Endothelial cell (in vitro differentiated cells): ENCODE data around the gene MYO7B. TPM values are rescaled to one million over a fixed set of nuclear protein-coding genes. Genes with fewer than 3 reads are reported as not detected.

ENCODE experiments used
- DNase-seq: peaks from one replicate; pipeline ENCODE4 v3.0.0; 2021; ENCODE audit warnings: low spot score
- H3K27ac Mint-ChIP-seq: one replicate; pipeline ENCODE4 v1.8.0; 2021; ENCODE audit warnings: mixed read lengths, inconsistent platforms; ENCODE audit not compliant: unreplicated experiment
- H3K27me3 Mint-ChIP-seq: one replicate; pipeline ENCODE4 v1.8.0; 2021; ENCODE audit warnings: mild to moderate bottlenecking, moderate library complexity, mixed read lengths, inconsistent platforms; ENCODE audit not compliant: unreplicated experiment
- H3K36me3 Mint-ChIP-seq: one replicate; pipeline ENCODE4 v1.8.0; 2021; ENCODE audit warnings: mild to moderate bottlenecking, low read depth, mixed read lengths, inconsistent platforms; ENCODE audit not compliant: unreplicated experiment
- H3K4me1 Mint-ChIP-seq: one replicate; pipeline ENCODE4 v1.8.0; 2021; ENCODE audit warnings: mild to moderate bottlenecking, mixed read lengths, inconsistent platforms; ENCODE audit not compliant: unreplicated experiment
- H3K4me3 Mint-ChIP-seq: one replicate; pipeline ENCODE4 v1.8.0; 2021; ENCODE audit warnings: mild to moderate bottlenecking, mixed read lengths, inconsistent platforms; ENCODE audit not compliant: unreplicated experiment
- H3K9me3 Mint-ChIP-seq: one replicate; pipeline ENCODE4 v1.8.0; 2021; ENCODE audit warnings: mixed read lengths, inconsistent platforms; ENCODE audit not compliant: unreplicated experiment
- CTCF ChIP-seq: fragments of 200-600 bp; sonication (generic); IDR thresholded peaks from one replicate; pipeline ENCODE4 v1.5.0; 2021; ENCODE audit warnings: antibody characterized with exemption; ENCODE audit not compliant: unreplicated experiment
- total RNA-seq: library from RNA; stranded (reverse); fragmentation: NEBNext Ultra II Directional; extraction: Animal tissue kit (Norgen Biotek cat#: 25700); gene quantifications from one replicate; pipeline ENCODE4 v1.2.1, GENCODE V29; 2021; ENCODE audit not compliant: unreplicated experiment

Gene MYO7B
- total RNA-seq, 1 donor from 2014 or later: 0.90 TPM

- peaks cover 5% of the 10 kb centered on the region for H3K4me1 Mint-ChIP-seq
- H3K36me3 Mint-ChIP-seq: no peaks in the 10 kb centered on the region
- no peak for DNase-seq
- no peaks in the 10 kb centered on the region for H3K9me3 Mint-ChIP-seq
- peaks cover 21% of the 10 kb centered on the region for H3K27me3 Mint-ChIP-seq
- no peak within 1 kb of the TSS for H3K27ac Mint-ChIP-seq
- no peak for TF ChIP-seq CTCF
- peak within 1 kb of the TSS; percentile 81 for H3K4me3 Mint-ChIP-seq
These were observed 140.1 kb downstream of the MYO7B start, which contains the start of gene LIMS2 for GRCh38 chr2:127675331-127676261. LIMS2 (minus strand) TSS chr2:127675530; CDS start chr2:127675024, 506 bp downstream.

GRCh38 chr2:127676906-127677305, 141.4 kb downstream of the MYO7B start:
- DNase-seq: no peak
- no peak for TF ChIP-seq CTCF
- H3K36me3 Mint-ChIP-seq: no peaks in the 10 kb centered on the region
- no peaks in the 10 kb centered on the region for H3K9me3 Mint-ChIP-seq
- peaks cover 21% of the 10 kb centered on the region for H3K27me3 Mint-ChIP-seq
- peaks cover 5% of the 10 kb centered on the region for H3K4me1 Mint-ChIP-seq
- no peak overlapping the region for H3K4me3 Mint-ChIP-seq
- H3K27ac Mint-ChIP-seq: no peak overlapping the region

- no peak for DNase-seq
- H3K9me3 Mint-ChIP-seq: no peaks in the 10 kb centered on the region
- peaks cover 5% of the 10 kb centered on the region for H3K4me1 Mint-ChIP-seq
- H3K27me3 Mint-ChIP-seq: peaks cover 20% of the 10 kb centered on the region
- no peak for TF ChIP-seq CTCF
- H3K36me3 Mint-ChIP-seq: no peaks in the 10 kb centered on the region
- H3K27ac Mint-ChIP-seq: no peak overlapping the region
- H3K4me3 Mint-ChIP-seq: peak overlapping the region; percentile 16
These were observed 143.0 kb downstream of the MYO7B start for GRCh38 chr2:127678531-127678930.

- Mint-ChIP-seq H3K27ac (no peak overlapping the region), H3K4me3 (no peak overlapping the region), H3K4me1 (peaks cover 8% of the 10 kb centered on the region), H3K36me3 (no peaks in the 10 kb centered on the region), H3K27me3 (peaks cover 18% of the 10 kb centered on the region), H3K9me3 (no peaks in the 10 kb centered on the region)
- TF ChIP-seq CTCF: no peak
- no peak for DNase-seq
These were observed 143.5 kb downstream of the MYO7B start for GRCh38 chr2:127678991-127679390.
